KG1 (cell line): ENCODE data around the gene CHI3L1.

ENCODE experiments used
- DNase-seq: peaks from one replicate; lab custom pipeline; 2025; lab: John Stamatoyannopoulos, UW

The CHI3L1 gene

GRCh38 chr1:203131548-203132200 is 54.8 kb downstream of the CHI3L1 start:
- DNase-seq, result no peak

GRCh38 chr1:203130358-203130985 is 56.0 kb downstream of the CHI3L1 start:
- DNase-seq, result no peak

DNA sequence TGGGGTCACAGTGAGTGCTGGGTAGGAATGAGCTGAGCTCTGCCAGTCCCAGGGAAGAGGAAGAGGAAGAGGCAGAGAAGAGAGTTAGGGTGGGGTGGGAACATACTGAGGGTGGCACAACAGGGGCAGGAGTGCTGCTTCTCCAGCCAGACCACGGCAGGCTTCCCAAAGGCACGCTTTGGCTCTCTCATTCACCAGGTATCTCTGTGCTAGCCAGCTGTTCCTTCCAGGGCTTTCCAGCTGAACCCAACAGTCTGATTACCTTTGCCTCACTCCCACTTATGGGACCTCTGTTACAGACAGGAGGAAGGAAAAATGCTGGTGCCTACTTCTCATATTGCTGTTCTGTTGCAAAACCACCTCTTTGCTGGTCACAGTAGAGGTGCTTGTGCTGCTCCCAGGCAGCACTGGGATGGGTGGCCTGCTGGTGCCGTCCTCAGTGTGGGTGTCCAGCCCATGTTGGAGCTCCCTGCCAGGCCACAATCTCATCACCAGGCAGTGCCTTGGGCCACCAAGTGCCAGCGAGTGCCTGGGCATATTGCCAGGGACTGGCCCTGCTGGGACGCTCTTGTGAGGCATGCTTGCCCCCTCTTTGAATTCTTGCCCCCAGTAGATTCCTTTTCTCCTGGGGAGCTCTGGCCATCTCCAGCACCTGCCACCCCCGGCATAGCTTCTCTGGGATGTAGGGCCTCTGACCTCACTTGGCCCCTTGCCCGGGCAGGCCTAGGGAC is 56.8 kb downstream of the CHI3L1 start:
- no peak for DNase-seq
